NCI-H146 treated with DMSO at 0.1 percent for 48 hours (cell line): ENCODE measurements around the gene TAF4.
"Not testable (repeated sequence)": the region's sequence is repeated elsewhere in the genome, so short reads cannot be mapped to it uniquely, and the experiment has no call there.

Source experiments
- DNase-seq: peaks from one replicate; lab custom pipeline; 2025; ENCODE audit not compliant: unreplicated experiment; lab: John Stamatoyannopoulos, UW

The TAF4 gene, protein sequence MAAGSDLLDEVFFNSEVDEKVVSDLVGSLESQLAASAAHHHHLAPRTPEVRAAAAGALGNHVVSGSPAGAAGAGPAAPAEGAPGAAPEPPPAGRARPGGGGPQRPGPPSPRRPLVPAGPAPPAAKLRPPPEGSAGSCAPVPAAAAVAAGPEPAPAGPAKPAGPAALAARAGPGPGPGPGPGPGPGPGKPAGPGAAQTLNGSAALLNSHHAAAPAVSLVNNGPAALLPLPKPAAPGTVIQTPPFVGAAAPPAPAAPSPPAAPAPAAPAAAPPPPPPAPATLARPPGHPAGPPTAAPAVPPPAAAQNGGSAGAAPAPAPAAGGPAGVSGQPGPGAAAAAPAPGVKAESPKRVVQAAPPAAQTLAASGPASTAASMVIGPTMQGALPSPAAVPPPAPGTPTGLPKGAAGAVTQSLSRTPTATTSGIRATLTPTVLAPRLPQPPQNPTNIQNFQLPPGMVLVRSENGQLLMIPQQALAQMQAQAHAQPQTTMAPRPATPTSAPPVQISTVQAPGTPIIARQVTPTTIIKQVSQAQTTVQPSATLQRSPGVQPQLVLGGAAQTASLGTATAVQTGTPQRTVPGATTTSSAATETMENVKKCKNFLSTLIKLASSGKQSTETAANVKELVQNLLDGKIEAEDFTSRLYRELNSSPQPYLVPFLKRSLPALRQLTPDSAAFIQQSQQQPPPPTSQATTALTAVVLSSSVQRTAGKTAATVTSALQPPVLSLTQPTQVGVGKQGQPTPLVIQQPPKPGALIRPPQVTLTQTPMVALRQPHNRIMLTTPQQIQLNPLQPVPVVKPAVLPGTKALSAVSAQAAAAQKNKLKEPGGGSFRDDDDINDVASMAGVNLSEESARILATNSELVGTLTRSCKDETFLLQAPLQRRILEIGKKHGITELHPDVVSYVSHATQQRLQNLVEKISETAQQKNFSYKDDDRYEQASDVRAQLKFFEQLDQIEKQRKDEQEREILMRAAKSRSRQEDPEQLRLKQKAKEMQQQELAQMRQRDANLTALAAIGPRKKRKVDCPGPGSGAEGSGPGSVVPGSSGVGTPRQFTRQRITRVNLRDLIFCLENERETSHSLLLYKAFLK

GRCh38 chr20:62065674-62066338 is at the start of gene TAF4:
Gene TAF4, minus strand, starts transcription at chr20:62065881. Its CDS starts 71 bp downstream, at chr20:62065810.
- DNase-seq: peak; percentile 56

DNA sequence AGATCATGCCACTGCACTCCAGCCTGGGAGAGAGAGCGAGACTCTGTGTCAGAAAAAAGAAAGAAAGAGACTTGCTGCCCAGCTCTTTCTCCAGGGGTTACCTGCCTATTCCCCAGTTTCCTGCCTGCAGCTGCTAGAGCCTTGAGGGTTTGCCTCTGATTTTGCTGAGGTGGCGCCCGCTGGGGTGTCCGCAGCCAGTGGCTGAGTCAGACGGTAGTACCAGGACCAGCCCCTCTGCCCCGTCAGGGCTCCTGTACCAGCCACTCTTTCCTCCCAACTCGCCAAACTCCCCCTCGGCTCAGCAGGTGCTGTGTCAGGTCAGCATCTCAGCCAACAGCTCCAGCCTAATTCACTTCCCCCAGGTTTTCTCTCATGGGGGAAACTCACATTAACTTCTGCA is 49.2 kb upstream of the TAF4 start:
- DNase-seq: no peak

GRCh38 chr20:62112368-62112767 is 46.7 kb upstream of the TAF4 start:
- no peak for DNase-seq

DNA sequence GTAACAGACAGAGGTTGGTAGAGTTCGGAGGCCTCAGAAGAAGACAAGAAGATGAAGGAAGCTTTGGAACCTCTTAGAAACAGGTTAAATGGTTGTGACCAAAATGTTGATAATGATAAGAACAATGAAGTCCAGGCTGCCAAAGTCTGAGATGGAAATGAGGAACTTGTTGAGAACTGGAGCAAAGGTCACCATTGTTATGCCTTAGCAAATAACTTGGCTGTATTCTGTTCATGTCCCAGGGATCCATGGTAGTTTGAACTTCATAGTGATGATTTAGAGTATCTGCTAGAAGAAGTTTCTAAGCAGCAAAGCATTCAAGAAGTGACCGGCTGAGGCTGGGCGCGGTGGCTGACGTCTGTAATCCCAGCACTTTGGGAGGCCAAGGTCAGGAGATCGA is 45.5 kb upstream of the TAF4 start:
- DNase-seq: no peak

GRCh38 chr20:62105592-62105991 is 39.9 kb upstream of the TAF4 start:
- DNase-seq: no peak

DNA sequence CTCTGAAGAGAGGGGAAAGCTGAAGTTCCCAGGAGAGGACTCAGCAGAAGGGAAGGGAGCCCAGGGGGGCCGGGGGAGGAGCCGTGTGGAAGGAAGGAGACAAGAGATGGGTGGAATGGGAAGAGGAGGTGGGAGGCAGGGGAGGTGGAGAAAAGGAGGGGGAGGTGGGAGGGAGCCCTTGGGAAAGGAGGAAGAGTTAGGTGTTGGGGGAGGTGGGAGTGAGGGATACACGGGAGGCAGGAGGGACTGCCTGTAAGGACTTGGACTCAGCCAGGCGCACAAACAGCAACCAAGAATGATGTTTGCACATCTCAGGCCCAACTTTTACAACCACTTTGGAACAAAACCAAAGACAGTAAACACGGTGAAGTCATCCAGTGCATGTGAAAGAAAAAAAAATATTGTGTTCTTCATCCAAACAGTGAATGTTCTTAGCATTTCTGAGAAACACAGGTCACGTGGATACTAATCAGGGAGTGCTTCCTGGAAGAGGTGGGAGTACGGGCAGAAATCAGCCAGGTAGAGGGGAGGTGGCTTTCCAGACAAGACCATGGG is 39.2 kb upstream of the TAF4 start:
- DNase-seq: no peak

DNA sequence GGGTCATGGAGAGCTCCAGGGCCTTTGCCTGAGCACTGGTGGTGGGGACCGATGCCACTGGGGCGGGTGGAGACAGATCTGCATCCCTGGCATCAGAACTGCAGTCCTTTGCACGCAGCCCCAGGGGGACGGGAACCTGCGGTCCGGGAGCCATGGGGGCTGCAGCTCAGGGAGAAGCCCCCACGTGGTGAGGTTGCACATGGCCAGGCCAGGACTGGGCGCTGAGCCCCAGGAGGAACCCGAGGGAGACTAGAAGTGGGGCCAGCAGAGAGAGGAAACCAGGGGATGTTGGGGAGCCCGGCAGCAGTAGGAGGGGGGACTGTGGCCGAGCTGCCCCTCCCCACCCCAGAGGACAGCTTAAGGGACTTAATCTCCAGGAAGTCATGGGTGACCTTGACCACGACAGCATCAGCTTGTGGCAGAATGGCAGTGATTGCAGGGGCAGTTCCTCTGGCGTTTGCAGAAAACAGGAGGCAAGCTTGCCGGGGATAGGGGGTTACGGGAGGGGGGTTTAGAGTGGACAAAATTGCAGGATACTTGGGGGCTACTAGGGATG is 38.6 kb upstream of the TAF4 start:
- no peak for DNase-seq

- no peak for DNase-seq
These were observed 38.0 kb upstream of the TAF4 start for GRCh38 chr20:62103508-62104233.

GRCh38 chr20:62101078-62101477 is 35.4 kb upstream of the TAF4 start:
- DNase-seq: no peak

DNA sequence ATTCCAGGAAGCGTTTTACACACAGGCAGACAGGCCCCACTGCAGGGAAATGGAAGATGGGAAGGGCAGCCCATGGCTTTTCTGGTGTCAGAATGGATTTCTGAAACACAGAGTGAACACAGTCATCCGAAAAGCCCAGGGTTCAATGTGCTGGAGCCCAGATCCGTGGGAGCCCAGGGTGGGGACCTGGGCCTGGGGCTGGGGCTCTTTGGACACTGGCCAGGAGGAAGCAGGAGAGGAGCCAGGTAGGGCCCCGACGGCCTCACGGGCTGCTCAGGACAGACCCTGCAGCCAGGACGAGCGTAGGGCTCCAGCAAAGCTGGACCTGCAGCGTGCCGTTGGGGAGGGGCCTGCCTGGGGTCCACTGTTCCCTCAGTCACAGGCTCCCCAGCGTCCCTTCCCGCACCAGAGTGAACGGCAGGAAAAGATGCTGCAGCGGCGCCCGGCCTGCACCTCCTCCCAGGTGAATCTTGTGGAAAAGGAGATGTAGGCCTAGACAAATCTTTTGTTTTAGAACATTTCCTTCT is 32.3 kb upstream of the TAF4 start:
- DNase-seq: no peak

GRCh38 chr20:62096421-62097380 is 31.0 kb upstream of the TAF4 start:
- no peak for DNase-seq

DNA sequence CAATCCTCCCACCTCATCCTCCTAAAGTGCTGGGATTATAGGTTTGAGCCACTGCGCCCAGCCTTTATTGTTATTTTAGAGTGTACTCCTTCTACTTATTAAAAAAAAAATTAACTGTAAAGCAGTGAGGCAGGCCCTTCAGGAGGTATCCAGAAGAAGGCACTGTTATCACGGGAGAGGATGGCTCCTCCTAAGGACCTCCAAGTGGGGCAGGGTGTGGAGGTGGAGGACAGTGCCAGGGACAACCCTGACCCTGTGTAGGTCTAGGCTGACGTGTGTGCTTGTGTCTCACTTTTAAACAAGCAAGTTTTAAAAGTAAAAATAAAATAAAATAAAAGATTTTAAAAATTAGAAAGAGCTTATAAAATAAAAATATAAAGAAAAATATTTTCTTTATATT is 23.7 kb upstream of the TAF4 start:
- DNase-seq: no peak

- DNase-seq: no peak
These were observed 22.8 kb upstream of the TAF4 start for GRCh38 chr20:62088258-62089127.

DNA sequence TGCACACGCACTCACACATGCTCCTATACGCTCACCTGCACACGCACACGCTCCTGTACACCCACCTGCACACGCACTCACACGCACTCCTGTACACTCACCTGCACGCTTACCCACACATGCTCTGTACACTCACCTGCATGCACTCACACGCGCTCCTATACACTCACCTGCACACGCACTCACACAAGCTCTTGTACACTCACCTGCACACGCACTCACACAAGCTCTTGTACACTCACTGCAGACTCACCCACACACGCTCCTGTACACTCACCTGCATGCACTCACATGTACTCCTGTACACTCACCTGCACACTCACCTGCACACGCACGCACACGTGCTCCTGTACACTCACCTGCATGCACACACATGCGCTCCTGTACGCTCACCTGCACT is 22.0 kb upstream of the TAF4 start:
- no peak for DNase-seq

GRCh38 chr20:62087227-62087626 is 21.5 kb upstream of the TAF4 start:
- DNase-seq: no peak

- DNase-seq: no peak
These were observed 19.5 kb upstream of the TAF4 start for GRCh38 chr20:62085206-62085605.

- DNase-seq: not testable (repeated sequence)
These were observed 18.5 kb upstream of the TAF4 start for GRCh38 chr20:62084224-62084623.

- no peak for DNase-seq
These were observed 17.6 kb upstream of the TAF4 start for GRCh38 chr20:62083312-62083711.
